HPDE6-E6E7 (cell line): Measurements from ENCODE around the gene SSR2.
A peak's percentile ranks its signal among the peaks of the same experiment; 100 is the strongest.
"Not testable (repeated sequence)": the region's sequence is repeated elsewhere in the genome, so short reads cannot be mapped to it uniquely, and the experiment has no call there.

ENCODE experiments used
- DNase-seq: peaks from one replicate; pipeline ENCODE4 v3.0.0; 2011; ENCODE audit warnings: missing footprints; ENCODE audit errors: extremely low spot score

The SSR2 gene

DNA sequence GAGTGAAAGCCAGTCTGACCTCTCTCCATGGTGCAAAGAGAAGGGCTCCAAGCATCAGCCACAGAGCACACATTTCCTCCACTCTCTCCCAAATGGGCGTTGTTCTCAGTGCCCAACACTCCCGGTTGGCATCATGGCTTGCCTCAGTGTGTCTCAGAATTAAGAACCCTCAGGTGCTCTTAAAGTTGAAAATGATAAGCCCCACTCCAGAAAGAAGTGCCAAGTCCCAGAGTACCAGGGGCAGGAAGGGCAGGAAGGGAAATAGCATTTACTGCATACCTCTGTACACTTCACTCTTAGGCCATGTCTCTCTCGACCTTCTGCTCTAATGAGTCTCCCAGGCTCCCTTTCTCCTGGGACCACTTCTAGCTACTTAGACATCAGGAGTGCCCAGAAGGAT lies 27.2 kb downstream of the SSR2 start:
- DNase-seq, result no peak

DNA sequence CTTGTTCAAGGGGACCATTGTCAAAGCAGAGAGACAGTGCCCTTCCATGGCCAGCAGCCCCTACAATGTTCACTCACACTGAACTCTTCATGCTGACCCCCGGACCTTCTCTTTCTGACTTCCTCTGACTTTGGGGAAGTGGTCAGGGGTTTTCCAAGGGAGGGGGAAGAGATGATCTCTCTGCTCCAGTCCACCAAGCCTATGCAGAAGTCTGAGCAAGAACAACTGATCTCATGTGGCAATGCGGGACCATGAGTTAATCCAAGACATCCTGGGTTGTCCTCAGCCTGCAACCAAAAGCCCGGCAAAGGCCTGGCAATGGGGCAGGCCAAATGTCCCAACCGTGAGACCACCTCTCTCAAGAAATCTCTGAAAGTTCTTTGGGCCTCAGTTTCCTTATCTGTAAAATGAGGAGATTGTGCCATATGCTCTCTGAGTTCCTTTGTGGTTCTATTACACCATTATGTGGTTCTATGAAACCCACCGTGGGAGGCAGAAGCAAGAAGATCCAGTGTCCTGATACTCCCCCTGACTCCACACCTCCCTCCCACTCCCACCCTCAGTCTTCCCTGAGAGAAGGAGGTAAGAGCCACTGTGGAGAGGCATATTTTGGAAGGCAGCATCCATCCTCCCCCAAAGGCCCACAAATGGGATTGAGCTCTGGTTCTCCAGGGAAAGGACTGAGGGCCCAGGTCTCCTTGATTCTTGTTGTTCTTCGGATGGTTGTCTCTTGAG lies 30.6 kb downstream of the SSR2 start:
- DNase-seq, result no peak

DNA sequence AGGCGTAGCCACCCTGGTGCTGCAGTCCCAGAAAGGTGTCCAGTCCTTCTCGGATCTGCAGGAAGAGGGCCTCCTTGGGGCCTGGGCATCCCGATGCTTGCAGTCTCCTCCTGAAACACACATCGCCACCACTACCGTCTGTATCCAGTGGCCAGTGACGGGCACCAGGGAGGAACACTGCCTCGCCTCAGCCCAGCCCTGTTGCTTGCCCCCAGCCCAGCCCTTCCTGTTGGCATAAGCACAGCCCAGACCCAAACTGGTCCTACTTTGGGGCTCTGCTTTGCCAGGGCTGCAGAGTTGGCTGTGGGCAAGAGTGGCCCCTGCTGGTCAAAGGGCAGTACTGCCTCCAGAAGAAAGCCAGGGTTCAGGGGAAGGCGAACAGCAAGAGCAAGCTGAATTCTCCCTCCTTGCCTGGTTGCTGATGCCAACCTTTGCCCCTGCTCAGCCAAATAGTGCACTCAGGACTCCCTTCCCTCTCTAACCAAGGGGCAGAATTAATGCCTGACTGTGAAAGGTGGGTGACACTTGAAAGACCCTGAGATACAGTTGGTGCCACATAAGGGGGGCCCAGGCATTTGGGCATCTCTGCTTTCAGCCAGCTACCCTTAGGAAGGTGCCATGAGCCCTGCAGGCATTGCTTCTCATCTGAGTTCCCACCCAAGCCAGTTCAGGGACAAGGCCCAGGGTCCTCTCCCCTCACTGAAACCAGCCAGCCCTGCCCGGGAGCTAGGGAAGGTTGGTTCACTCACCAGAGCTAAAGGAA lies 31.3 kb downstream of the SSR2 start:
- DNase-seq, result peak; percentile 69

DNA sequence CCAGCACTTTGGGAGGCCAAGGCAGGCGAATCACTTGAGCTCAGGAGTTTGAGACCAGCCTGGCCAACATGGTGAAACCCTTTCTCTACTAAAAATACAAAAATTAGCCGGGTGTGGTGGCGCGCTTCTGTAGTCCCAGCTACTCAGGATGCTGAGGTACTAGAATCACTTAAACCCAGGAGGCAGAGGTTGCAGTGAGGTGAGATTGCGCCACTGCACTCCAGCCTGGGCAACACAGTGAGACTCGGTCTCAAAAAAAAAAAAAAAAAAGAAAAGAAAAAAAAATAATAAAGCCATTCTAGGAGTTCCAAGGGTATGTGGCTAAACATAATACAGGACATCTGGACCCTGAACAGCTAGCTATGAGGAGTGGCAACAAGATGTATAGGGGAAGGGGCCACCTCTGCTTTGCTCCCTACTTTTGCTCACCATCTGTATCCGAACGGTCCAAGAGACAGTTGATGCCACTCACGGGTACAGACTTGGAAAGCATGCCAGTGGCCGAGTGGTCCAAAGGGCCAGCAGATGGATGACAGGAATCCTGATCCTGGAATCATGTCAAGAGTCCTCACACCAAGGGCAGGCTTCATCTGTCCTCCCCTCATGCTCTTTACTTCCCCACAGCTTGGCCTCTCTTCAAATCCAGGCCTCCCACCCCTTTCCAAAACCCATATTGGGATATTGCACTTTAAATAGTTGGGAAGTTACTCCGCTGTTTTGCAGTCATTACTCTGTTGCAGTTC lies 35.7 kb downstream of the SSR2 start:
- DNase-seq, result not testable (repeated sequence)

DNA sequence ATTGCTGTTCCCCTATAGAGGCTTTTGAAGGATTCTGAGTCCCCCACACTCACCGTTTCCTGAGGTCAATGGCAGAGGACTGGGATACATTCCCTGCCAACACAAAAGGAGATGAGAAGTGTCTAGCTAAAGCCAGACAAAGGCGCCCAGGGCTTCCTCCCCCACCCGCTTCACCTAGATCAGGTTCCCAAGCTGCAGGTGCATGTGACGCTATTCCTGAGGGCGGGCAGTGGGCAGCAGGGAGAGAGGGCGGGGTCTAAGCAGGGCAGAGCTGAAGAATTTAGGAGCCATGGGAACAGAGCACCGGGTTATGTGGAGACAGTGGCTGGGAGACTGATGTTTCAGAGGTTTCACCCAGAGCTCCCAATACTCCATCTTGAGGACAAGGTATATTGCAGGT lies 36.4 kb downstream of the SSR2 start:
- DNase-seq, result no peak

DNA sequence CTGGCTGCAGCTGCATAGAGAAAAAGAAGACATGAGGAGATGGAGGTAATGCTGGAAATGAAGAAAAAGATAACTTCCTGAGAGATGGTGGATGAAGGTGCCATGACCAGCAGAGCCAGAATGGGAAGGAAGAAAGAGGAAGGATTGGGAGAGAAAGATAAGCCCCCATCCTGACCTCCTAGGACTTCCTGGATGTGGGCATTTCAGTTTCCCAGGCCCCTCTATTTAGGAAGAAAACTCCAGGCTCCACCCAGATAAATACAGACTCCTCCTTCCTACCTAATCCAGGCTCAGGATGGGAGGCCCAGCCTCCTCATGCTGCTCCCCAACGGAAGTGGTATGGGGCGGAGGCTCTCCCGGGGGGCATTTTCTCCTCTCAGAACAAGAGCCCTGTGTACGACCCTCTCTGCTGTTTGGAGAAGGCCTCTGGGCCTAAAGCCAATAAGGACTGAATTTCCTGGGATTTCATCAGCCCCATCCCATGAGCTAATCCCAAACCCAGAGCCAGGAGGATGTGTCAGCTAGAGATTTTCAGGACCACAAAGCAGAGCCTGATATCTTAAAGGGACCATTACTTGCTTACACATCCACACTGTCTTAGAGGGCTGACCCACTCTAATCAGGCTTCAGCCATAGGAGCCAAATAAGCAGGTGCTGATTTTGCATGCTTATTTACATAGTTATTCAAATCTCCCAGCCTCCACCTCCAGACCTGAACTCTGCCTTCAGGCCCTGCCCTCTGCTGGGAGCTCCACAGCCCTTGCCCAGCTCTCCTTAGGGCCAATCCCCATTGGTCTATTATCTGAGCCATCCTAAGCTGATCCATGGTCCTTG lies 37.3 kb downstream of the SSR2 start:
- DNase-seq, result no peak

DNA sequence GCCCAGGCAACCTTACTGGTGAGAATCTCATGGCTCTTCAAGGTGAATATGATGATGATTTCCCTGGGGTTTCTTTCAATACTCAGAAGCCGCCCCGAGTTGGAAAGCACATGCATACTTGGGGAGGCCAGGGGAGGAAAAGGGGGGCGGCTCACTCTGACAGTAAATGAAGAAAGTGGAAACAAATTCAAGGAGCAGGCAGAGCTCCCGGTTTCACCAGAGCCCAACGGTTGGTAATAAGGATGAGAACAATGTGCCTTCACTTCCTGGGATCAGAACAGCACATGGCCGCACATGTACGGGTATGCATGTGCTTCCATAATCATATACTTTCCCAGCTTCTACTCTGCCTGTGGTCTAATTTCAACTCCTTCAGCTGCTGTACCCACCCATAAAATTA lies 38.6 kb downstream of the SSR2 start:
- DNase-seq, result no peak

DNA sequence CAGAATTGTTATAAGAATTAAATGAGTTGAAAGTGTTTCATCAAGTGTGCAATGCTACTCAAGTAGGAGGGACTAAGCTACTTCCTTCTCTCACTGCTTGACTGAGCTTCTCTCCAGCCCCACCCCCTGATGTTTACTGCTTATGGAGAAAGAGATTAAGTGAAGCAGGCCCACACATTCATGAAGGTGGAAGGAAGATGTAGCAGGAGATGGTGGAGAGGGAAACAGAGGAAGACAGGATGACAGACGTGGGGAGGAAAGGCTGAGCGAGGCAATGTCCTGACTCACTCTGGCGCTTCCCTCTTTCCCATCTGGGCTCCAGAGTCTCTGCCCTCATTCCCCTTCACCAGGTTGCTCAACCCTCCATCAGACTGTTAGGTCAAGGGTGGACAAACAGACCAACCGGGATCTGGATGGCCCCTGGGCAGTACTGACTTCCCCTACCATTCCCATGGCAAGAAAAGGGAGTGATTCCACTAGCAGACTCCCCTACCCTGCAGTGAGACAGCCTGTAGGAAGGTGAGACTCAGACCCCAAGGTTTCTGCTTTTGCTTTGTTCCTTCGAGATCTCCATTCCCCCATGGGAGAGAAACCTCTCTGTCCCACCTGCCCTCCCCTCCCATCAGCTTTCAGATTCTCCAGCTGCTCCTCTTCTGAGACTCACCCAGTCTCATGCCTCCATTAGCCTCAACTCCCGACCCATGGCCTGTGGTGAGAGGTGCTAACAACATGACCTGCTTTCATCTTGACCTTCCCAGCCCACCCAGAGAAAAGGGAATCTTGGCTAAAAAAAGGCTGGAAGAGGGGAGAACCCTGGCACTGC lies 39.3 kb downstream of the SSR2 start:
- no peak for DNase-seq

DNA sequence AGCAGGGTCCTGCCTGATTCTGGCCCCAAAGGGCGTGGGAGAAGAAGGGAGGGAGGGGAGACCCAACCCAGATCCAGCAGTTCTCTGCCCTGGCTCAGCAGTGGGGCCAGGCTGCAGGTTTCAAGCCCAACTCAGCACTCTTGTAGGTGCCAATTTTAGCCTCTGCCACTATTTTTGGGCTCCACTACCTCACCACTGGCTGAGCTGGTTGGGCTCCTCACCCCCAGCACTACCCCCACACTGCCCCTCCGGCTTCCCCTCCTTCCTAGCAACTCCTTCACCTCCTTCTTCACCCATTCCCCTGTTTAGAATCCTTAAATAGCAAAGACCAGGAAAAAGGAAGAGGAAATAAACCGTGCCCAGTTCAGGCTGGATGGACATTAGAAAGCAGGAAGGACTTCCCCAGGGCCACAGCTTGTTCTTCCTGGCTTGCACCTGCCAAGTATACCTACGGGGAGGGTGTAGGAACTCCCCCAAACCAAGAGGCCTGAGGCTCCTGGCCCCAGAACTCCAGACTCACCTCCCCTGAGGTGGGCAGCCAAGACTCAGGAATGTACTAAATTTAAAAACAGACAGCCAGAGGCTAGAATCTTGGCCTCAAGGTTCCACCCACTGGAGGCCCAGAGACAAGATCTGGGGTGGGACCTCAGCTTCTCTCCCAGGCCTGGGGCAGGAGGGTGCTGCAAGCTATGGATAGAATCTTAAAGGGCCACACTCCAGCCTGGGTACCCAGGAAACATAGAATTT lies 41.0 kb downstream of the SSR2 start:
- DNase-seq, result no peak

DNA sequence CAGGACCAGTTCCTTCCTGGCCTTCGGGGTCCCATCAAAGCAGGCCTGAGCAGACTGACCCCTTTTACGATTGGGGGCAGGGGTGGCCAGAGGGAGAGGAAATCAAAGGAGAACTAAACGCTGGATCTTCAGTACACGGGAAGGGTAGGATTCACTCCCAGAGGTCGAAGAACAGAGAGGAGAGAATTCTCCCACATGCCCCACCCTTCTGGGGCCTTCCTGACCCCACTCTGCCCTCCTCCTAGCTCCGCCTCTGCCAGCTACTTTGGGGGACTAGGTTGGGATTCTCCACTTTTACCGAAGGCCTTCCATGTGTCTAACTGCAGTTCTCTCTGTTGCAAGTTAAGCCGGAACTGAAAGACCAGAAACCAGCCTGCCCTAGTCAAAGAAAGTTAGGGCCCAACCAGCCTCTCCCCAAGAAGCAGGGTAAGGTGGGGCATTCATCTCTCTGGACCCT lies 41.8 kb downstream of the SSR2 start:
- DNase-seq, result no peak

DNA sequence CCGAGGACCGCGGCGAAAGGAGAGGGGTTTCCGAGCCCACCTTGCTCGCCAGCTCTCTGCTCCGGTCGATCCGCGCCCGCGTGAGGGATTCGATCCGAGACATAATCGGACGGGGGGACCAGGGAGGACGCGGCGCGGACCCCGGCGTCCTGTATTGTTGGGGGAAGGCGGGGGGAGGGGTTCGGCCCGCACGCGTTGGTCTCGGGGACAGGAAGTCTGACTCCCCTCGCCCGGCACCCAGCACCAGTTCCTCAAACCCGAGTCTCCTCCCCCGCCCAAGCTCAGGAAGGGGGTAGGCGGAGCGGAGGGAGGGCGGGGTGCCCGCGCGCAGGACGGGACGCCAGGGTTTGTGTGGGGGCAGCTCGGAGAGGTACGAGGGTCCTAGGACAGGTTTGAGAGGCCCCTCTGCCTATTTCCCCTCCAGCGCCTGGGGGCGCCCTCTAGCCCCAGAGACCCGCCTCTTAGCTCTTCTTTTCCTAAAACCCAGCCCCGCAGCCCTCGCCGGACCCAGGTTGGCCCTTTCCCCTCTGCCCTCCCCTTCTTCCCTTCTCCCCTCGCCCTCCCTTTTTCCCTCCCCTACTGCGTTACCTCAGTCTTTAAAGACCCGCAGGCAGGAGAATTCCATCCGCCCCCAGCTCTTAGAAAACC lies 42.3 kb downstream of the SSR2 start, which contains the start of gene ARHGEF2:
Gene ARHGEF2, minus strand, starts transcription at position 223 of the 648 bp plus-strand sequence. Its CDS starts 120 bp downstream, at position 103.
- no peak for DNase-seq

DNA sequence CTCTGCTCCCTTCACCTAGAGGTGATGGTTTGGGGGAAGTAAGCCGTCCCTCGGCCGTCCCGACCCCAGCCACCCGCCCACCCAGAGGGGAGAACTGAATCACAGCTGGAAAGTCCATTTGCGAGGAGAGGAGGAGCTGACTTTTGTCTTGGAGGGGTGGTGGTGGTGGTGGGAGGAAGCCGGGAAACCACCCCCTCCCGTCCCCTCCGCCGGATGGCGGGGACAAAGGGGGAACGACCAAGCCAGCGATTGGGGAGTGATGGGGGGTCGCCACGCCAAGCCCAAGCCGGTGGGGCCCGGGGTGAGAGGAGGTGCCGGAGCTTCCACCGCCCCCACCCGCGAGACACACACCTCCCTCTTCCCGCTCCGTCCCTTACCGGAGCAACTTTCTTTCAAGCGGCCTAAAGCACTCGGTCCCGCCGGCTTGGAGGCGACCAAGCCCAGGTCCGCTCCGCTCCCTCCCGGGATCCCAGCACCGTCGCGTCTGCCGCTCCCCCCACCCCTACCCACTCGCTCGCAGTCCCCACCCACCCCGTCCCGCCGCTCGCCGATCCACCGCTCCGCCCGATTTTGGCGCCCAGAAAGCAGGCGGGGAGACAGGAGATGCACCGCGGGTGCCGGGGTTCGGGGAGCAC lies 42.9 kb downstream of the SSR2 start:
- DNase-seq, result no peak

DNA sequence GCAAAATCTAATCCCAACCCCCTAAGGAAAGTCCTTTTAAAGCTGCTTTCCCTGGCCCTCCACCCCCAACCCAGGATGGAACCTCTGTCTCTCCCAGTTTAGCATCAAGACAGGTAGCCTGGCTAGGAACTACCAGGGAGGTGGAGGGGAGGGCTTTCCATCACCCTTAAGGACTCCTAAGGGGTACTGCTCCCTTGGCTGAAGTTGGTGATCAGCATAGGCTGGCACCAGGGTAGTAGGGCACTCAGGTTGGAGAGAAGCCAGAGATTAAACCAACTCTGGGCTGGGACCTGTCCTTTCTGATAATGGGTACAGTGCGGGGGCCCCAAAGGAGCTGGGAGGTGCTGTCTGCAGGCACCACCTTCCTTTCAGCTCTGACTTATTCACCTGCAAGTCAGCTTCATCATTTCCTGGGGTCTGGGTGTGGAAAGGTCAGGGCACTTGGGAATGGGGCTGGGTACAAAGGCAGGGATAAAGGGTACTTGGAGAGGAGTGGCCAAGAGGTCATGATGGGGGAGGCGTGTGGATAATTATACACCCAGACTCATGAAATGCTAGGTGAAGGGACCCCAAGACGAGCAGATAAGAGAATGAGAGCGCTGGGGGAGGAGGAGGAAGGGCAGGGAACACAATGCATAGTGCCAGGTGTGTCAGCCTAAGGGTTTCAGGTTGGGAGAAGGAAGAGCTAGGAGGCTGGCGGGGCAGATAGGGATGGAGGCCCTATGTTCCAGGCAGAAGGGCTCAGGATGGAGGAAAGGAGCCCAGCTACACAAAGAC lies 43.6 kb downstream of the SSR2 start:
- no peak for DNase-seq

DNA sequence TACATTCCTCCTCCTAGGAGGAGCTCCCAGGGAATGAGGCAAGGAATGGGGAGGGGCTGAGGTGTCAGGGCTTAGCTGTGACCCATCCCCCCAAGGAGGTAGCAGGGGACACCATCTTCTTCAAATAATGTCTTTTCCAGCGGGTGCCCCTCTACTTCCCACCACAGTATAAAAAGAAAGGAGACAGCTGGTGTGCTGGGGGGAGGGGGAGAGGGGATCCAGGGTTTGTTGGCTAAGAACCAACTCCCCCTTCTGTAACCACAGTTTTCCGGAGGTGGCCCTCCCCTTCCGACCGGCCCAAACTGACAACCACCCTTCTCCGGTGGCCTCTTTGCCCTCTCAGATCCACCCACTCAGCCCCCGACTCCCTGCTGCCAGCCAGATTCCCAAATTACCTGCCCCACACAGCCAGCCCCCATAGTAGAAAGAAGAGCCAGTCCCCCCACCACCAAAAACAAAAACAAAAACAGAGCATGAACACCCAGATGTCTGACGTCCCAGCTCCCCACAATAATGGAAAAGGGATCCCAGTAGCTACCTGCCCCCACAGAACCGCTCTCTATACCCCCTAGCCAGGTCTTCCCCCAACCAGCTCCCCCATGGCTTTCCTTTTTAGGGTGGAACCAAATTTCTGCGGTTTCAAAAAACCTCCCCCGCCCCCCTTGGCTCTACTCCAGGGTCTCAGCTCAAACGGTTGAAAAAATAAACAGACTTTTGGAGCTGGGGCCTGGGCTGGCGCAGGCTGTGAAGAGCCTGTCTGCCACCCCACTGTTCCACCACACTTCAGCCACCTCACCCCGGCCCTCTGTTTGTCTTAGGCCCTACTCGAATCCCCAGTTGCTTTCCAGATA lies 44.5 kb downstream of the SSR2 start:
- no peak for DNase-seq

DNA sequence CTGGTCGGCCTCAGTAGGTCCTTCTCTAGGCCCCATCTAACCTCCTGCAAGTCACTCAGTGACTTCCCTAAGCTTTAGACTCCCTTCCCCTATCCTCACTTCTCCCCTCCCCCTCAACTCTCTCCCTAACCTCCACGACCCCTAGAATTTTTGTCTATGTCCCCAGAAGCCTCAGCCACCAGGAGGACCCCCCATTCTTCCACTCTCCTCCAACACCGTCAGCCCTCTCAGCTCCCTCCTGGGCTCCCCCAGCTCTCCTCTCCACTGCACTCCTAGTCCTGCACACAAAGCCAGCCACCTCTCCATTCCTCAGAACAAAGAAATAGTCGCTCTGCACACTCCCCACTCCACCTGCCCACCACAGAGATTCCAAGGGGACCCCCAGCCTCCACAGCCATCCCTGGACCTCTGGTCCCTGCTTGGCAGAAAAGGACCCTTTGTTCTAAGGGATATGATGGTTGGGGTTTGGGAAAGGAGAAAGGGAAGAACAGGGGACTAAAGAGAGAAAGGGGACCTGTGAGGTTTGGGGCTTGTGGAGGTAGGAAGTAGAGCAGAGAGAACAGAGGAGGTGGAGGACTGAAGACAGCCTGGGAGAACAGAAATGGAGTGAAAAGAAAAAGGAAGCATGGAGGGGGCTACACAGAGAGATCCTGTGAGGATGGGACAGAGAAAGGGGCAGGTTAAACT lies 45.2 kb downstream of the SSR2 start:
- no peak for DNase-seq
